Fibroblast of mammary gland (primary cell): ENCODE measurements around the gene MSL3.

ENCODE experiments used
- DNase-seq: peaks from one replicate; pipeline ENCODE4 v3.0.0-alpha.2; 2010; ENCODE audit warnings: low read depth
- H3K4me3 ChIP-seq: 2 replicates; pipeline ENCODE4 v1.5.1; 2011; ENCODE audit warnings: low read depth, mild to moderate bottlenecking, low read length, moderate library complexity; ENCODE audit not compliant: control insufficient read depth
- CTCF ChIP-seq: conservative IDR thresholded peaks from 2 replicates; pipeline ENCODE4 v1.5.1; 2011; ENCODE audit warnings: low read depth, low read length, inconsistent platforms; ENCODE audit not compliant: control insufficient read depth, insufficient read depth

MSL3 gene

GRCh38 chrX:11759172-11759460, 1.1 kb downstream of the MSL3 start:
- TF ChIP-seq CTCF: no peak
- no peak for DNase-seq
- peak overlapping the region; percentile 77 for H3K4me3 ChIP-seq

GRCh38 chrX:11759461-11760311, 1.6 kb downstream of the MSL3 start:
- peak overlapping the region; percentile 77 for H3K4me3 ChIP-seq
- DNase-seq: peak; percentile 92
- no peak for TF ChIP-seq CTCF

GRCh38 chrX:11760958-11761357, 2.9 kb downstream of the MSL3 start:
- DNase-seq: no peak
- H3K4me3 ChIP-seq: no peak overlapping the region
- no peak for TF ChIP-seq CTCF

DNA sequence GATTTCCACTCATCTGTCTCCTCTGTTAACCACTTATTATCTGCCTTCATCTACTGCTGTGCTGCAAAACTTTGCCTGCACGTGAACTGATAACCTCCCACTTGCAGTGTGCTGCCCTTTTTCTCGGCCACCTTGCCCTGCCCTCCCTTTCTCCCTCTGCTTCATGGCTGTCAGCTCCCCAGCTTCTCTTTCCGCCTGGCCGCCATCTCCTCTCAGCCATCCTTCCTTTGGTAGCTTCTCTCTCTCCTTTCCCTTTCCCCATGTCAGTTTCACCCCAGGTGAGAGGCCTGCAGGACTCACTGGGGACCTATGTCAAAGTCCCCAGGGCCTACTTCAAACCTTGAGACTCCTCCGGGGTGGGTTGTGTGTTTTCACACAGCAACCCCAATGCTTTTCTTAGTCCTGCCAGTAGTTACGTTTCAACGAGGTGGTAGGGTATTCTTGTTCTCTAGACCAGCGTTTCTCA, 6.6 kb downstream of the MSL3 start:
- no peak overlapping the region for H3K4me3 ChIP-seq
- no peak for DNase-seq
- no peak for TF ChIP-seq CTCF

DNA sequence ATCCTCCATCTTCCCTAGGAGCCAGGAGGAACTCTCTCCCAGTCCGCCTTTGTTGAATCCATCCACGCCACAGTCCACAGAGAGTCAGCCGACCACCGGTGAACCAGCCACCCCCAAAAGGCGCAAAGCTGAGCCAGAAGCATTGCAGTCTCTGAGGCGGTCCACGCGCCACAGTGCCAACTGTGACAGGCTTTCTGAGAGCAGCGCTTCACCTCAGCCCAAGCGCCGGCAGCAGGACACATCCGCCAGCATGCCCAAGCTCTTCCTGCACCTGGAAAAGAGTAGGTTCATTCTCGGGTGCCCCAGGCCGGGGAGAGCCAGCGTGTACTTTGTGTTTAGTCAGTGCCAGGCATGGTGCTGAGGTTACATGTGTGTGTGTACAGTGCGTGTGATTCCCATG, 7.4 kb downstream of the MSL3 start:
- no peak for TF ChIP-seq CTCF
- H3K4me3 ChIP-seq: no peak overlapping the region
- no peak for DNase-seq

GRCh38 chrX:11766487-11766886, 8.4 kb downstream of the MSL3 start:
- no peak for DNase-seq
- no peak overlapping the region for H3K4me3 ChIP-seq
- no peak for TF ChIP-seq CTCF
